Naive thymus-derived CD4-positive, alpha-beta T cell (primary cell): ENCODE results near the gene ZXDB. TPM values are rescaled to one million over a fixed set of nuclear protein-coding genes. Genes with fewer than 3 reads are reported as not detected.
"Not testable (repeated sequence)": the region's sequence is repeated elsewhere in the genome, so short reads cannot be mapped to it uniquely, and the experiment has no call there.

ENCODE experiments used
- ATAC-seq: fragments of 150-1000 bp; cut with Tn5 transposase; 2 replicates; pipeline ENCODE4 v1.10.0; 2021; ENCODE audit warnings: mild to moderate bottlenecking, moderate library complexity
- CTCF ChIA-PET: fragments of 350-600 bp; sonication (Branson Sonifier 250); formaldehyde crosslinking; loops from one replicate; lab custom pipeline; 2021; ENCODE audit warnings: antibody characterized with exemption; lab: Charles Lee
- POLR2A ChIA-PET: fragments of 350-600 bp; sonication (Branson Sonifier 250); formaldehyde crosslinking; loops from one replicate; lab custom pipeline; 2021; ENCODE audit warnings: antibody characterized with exemption, inconsistent platforms; lab: Charles Lee
- DNase-seq, 9 donors: peaks; one replicate each; pipeline versions ENCODE4 v3.0.0 to v3.0.0-alpha.2; 2020 to 2022; ENCODE audit warnings: mixed read lengths in 1 of 9
- H3K27ac ChIP-seq: one replicate; pipeline ENCODE4 v1.7.0; 2013; ENCODE audit warnings: mild to moderate bottlenecking, low read depth, low read length, moderate library complexity
- H3K27me3 ChIP-seq, 2 donors: one replicate each; pipeline ENCODE4 v1.7.0; 2013; ENCODE audit warnings: low read length in 2 of 2, mild to moderate bottlenecking in 2 of 2, moderate library complexity in 2 of 2; ENCODE audit not compliant: control insufficient read depth in 2 of 2, insufficient read depth in 2 of 2
- H3K36me3 ChIP-seq, 3 experiments: 1 replicate in 2 of 3; 2 replicates in 1 of 3; pipeline ENCODE4 v1.7.0; 2013; ENCODE audit warnings: low read length in 3 of 3, mild to moderate bottlenecking in 3 of 3, moderate library complexity in 1 of 3; ENCODE audit not compliant: insufficient read depth in 3 of 3, control insufficient read depth in 2 of 3
- H3K4me1 ChIP-seq, 2 donors: one replicate each; pipeline ENCODE4 v1.7.0; 2013; ENCODE audit warnings: low read length in 2 of 2, mild to moderate bottlenecking in 2 of 2, moderate library complexity in 1 of 2; ENCODE audit not compliant: control insufficient read depth in 2 of 2, insufficient read depth in 2 of 2
- H3K4me3 ChIP-seq: 2 replicates; pipeline ENCODE4 v1.7.0; 2013; ENCODE audit warnings: mild to moderate bottlenecking, low read length
- H3K9me3 ChIP-seq, 3 experiments: 1 replicate in 2 of 3; 2 replicates in 1 of 3; pipeline ENCODE4 v1.7.0; 2013; ENCODE audit warnings: low read length in 3 of 3; ENCODE audit not compliant: control insufficient read depth in 2 of 3
- H3K27ac Mint-ChIP-seq, 9 donors: one replicate each; pipeline ENCODE4 v1.8.0; 2020 to 2022; ENCODE audit warnings: mixed read lengths in 9 of 9, mild to moderate bottlenecking in 8 of 9, moderate library complexity in 5 of 9, inconsistent platforms in 2 of 9
- H3K27me3 Mint-ChIP-seq, 5 donors: one replicate each; pipeline ENCODE4 v1.8.0; 2021 to 2022; ENCODE audit warnings: mixed read lengths in 5 of 5, mild to moderate bottlenecking in 1 of 5
- H3K36me3 Mint-ChIP-seq, 5 donors: one replicate each; pipeline ENCODE4 v1.8.0; 2020 to 2022; ENCODE audit warnings: mixed read lengths in 5 of 5, mild to moderate bottlenecking in 3 of 5, inconsistent platforms in 1 of 5
- H3K4me1 Mint-ChIP-seq, 7 donors: one replicate each; pipeline ENCODE4 v1.8.0; 2020 to 2022; ENCODE audit warnings: mixed read lengths in 7 of 7, mild to moderate bottlenecking in 3 of 7, inconsistent platforms in 1 of 7
- H3K4me3 Mint-ChIP-seq, 10 donors: one replicate each; pipeline ENCODE4 v1.8.0; 2020 to 2022; ENCODE audit warnings: mild to moderate bottlenecking in 10 of 10, mixed read lengths in 10 of 10, moderate library complexity in 6 of 10, inconsistent platforms in 2 of 10
- H3K9me3 Mint-ChIP-seq, 11 donors: one replicate each; pipeline ENCODE4 v1.8.0; 2020 to 2022; ENCODE audit warnings: mixed read lengths in 11 of 11, mild to moderate bottlenecking in 4 of 11, inconsistent platforms in 1 of 11, moderate library complexity in 1 of 11
- intact Hi-C, 2 donors: fragments of 100-400 bp; cut with micrococcal nuclease; formaldehyde crosslinking; loops; one replicate each; pipeline ENCODE4 v1.15.1; 2023
- polyA plus RNA-seq, 2 donors: library from polyadenylated mRNA; unstranded; fragments of 300-500 nt; fragmentation: Illumina TruSeq; gene quantifications; one replicate each; pipeline ENCODE4 v1.2.3, GENCODE V29; 2021
- total RNA-seq, 6 experiments: library from RNA in 5 of 6; stranded (reverse) in 5 of 6; gene quantifications; 1 replicate in 5 of 6; 2 replicates in 1 of 6; pipeline ENCODE4 v1.2.3 and lab custom pipeline; 2021 to 2026

ZXDB gene
- total RNA-seq (10 to 100 TPM in 4 of 5 experiments, 1 to 10 TPM in 1; 7.3 to 21.9 (median 13.3) TPM), polyA plus RNA-seq (1 to 10 TPM; 4.7 to 7.7 TPM), total RNA-seq (lab: John Stamatoyannopoulos, UW) (38.5 reads per million, percentile 65 among the genes with 10 or more reads in this experiment)

GRCh38 chrX:57591284-57592159 is at the start of gene ZXDB:
TSS of gene ZXDB (plus strand) at chrX:57592011. CDS start at chrX:57592049, 38 bp downstream.
- peaks cover 6 to 14% of the 10 kb centered on the region in 2 donors for H3K4me1 ChIP-seq
- H3K27ac ChIP-seq = peak within 1 kb of the TSS; percentile 77
- H3K27me3 Mint-ChIP-seq, CTCF ChIA-PET, H3K36me3 ChIP-seq, H3K9me3 ChIP-seq, H3K27me3 ChIP-seq: not testable (repeated sequence)
- Mint-ChIP-seq H3K9me3 (peaks cover 0 to 20% (median 5%) of the 10 kb centered on the region in 11 donors), H3K36me3 (peaks cover 0 to 18% (median 10%) of the 10 kb centered on the region in 5 donors), H3K27ac (peak within 1 kb of the TSS; percentile 90 to 98 (median 96)), H3K4me1 (peaks cover 8 to 62% (median 35%) of the 10 kb centered on the region in 7 donors), H3K4me3 (peak within 1 kb of the TSS; percentile 78 to 91 (median 86))
- intact Hi-C loops = loop anchor here (1.0 to 10.0 kb wide), 9 partner anchors 304 to 1027 kb away; partner anchors contain the start of genes ZXDA (in 2 of the 2), FAAH2 (in 1 of the 2), SPIN2B (in 1 of the 2) and SPIN3 (in 1 of the 2)
- H3K4me3 ChIP-seq = peak within 1 kb of the TSS; percentile 46
- ATAC-seq (peak; percentile 78), DNase-seq (peak in 7 of 9 donors; percentile 19 to 48 (median 41))
- POLR2A ChIA-PET = interaction anchor here (1.1 kb wide), 1 partner anchor 305 kb away, joined by 3 read pairs; the partner anchor contains the start of gene FAAH2

- Histone ChIP-seq H3K27me3 (no peaks in the 10 kb centered on the region), H3K36me3 (no peaks in the 10 kb centered on the region), H3K4me3 (no peak overlapping the region), H3K9me3 (no peaks in the 10 kb centered on the region), H3K4me1 (no peaks in the 10 kb centered on the region), H3K27ac (no peak overlapping the region)
- H3K4me3 Mint-ChIP-seq = no peak overlapping the region
- intact Hi-C loops = no loop called here
- ChIA-PET POLR2A (no interaction called here), CTCF (no interaction called here)
- H3K9me3 Mint-ChIP-seq = peaks cover 0 to 3% (median 0%) of the 10 kb centered on the region in 11 donors
- ATAC-seq (no peak), DNase-seq (peak in 2 of 9 donors; percentile 8 to 9)
- H3K27ac Mint-ChIP-seq = no peak overlapping the region
- no peaks in the 10 kb centered on the region for H3K36me3 Mint-ChIP-seq
- H3K27me3 Mint-ChIP-seq = peaks cover 0 to 9% (median 1%) of the 10 kb centered on the region in 5 donors
- H3K4me1 Mint-ChIP-seq = no peaks in the 10 kb centered on the region
These were observed 26.6 kb upstream of the ZXDB start for GRCh38 chrX:57565198-57565597.

GRCh38 chrX:57573754-57574153 is 18.1 kb upstream of the ZXDB start:
- Histone ChIP-seq H3K4me1 (no peaks in the 10 kb centered on the region), H3K27ac (no peak overlapping the region), H3K9me3 (no peaks in the 10 kb centered on the region), H3K36me3 (no peaks in the 10 kb centered on the region), H3K4me3 (no peak overlapping the region), H3K27me3 (no peaks in the 10 kb centered on the region)
- POLR2A ChIA-PET = no interaction called here
- Mint-ChIP-seq H3K4me1 (peaks cover 0 to 4% (median 0%) of the 10 kb centered on the region in 7 donors), H3K27me3 (peaks cover 0 to 7% (median 0%) of the 10 kb centered on the region in 5 donors), H3K9me3 (peaks cover 0 to 2% (median 0%) of the 10 kb centered on the region in 11 donors), H3K36me3 (no peaks in the 10 kb centered on the region), H3K27ac (peak overlapping the region in 1 of 9 donors; percentile 26), H3K4me3 (no peak overlapping the region)
- intact Hi-C loops = loop anchor here (1.0 to 5.0 kb wide), 3 partner anchors 344 to 453 kb away; no protein-coding TSS in a partner anchor
- DNase-seq (peak in 1 of 9 donors; percentile 10), ATAC-seq (peak; percentile 56)
- CTCF ChIA-PET = no interaction called here

GRCh38 chrX:57582948-57583347 is 8.9 kb upstream of the ZXDB start:
- H3K9me3 ChIP-seq, CTCF ChIA-PET, H3K27ac Mint-ChIP-seq, H3K27me3 Mint-ChIP-seq, POLR2A ChIA-PET, H3K36me3 ChIP-seq, H3K4me3 Mint-ChIP-seq, H3K4me1 ChIP-seq, H3K4me3 ChIP-seq, H3K36me3 Mint-ChIP-seq, H3K27me3 ChIP-seq, ATAC-seq, DNase-seq, H3K9me3 Mint-ChIP-seq, H3K4me1 Mint-ChIP-seq, H3K27ac ChIP-seq: not testable (repeated sequence)
- intact Hi-C loops = loop anchor here in 1 of 2 donors (5.0 to 10.0 kb wide), 2 partner anchors 234 to 442 kb away; no protein-coding TSS in a partner anchor

- Mint-ChIP-seq H3K36me3 (no peaks in the 10 kb centered on the region), H3K4me3 (no peak overlapping the region), H3K9me3 (peaks cover 0 to 1% (median 0%) of the 10 kb centered on the region in 11 donors), H3K27ac (no peak overlapping the region), H3K27me3 (no peaks in the 10 kb centered on the region), H3K4me1 (peaks cover 0 to 9% (median 0%) of the 10 kb centered on the region in 7 donors)
- H3K4me1 ChIP-seq = peaks cover 0 to 6% of the 10 kb centered on the region in 2 donors
- ChIA-PET POLR2A (no interaction called here), CTCF (no interaction called here)
- H3K36me3 ChIP-seq = no peaks in the 10 kb centered on the region
- H3K9me3 ChIP-seq = no peaks in the 10 kb centered on the region
- no peak overlapping the region for H3K4me3 ChIP-seq
- intact Hi-C loops = loop anchor here in 1 of 2 donors (5.0 to 10.0 kb wide), 2 partner anchors 234 to 441 kb away; no protein-coding TSS in a partner anchor
- H3K27me3 ChIP-seq = no peaks in the 10 kb centered on the region
- ATAC-seq (no peak), DNase-seq (no peak)
- no peak overlapping the region for H3K27ac ChIP-seq
These were observed 8.3 kb upstream of the ZXDB start for GRCh38 chrX:57583477-57583876.

GRCh38 chrX:57586360-57586759 is 5.5 kb upstream of the ZXDB start:
- intact Hi-C loops = loop anchor here in 1 of 2 donors (10.0 kb wide), 1 partner anchor 438 kb away; no protein-coding TSS in a partner anchor
- H3K36me3 ChIP-seq = no peaks in the 10 kb centered on the region

More at GRCh38 chrX:57586360-57586759, 5.5 kb upstream of the ZXDB start:
- no peak overlapping the region for H3K4me3 ChIP-seq
- ChIA-PET POLR2A (no interaction called here), CTCF (no interaction called here)
- DNase-seq (no peak), ATAC-seq (no peak)
- no peaks in the 10 kb centered on the region for H3K9me3 ChIP-seq
- Mint-ChIP-seq H3K27ac (no peak overlapping the region), H3K9me3 (peaks cover 0 to 1% (median 0%) of the 10 kb centered on the region in 11 donors), H3K4me3 (no peak overlapping the region), H3K4me1 (peaks cover 0 to 29% (median 10%) of the 10 kb centered on the region in 7 donors), H3K27me3 (no peaks in the 10 kb centered on the region), H3K36me3 (no peaks in the 10 kb centered on the region)
- peaks cover 6 to 8% of the 10 kb centered on the region in 2 donors for H3K4me1 ChIP-seq
- no peaks in the 10 kb centered on the region for H3K27me3 ChIP-seq
- no peak overlapping the region for H3K27ac ChIP-seq
